Upper lobe of left lung (tissue), 6 donors: ENCODE measurements around the gene APP. TPM values are rescaled to one million over a fixed set of nuclear protein-coding genes. Genes with fewer than 3 reads are reported as not detected.

Experiments used
- ATAC-seq, 2 donors: fragments of 200-7000 bp; cut with Tn5 transposase; one replicate each; pipeline ENCODE4 v1.9.1; 2022; ENCODE audit warnings: mild to moderate bottlenecking in 2 of 2, moderate library complexity in 2 of 2; ENCODE audit not compliant: low FRiP score in 2 of 2
- DNase-seq, 2 donors: peaks; one replicate each; pipeline ENCODE4 v3.0.0-alpha.2; 2019 to 2020
- H3K27ac ChIP-seq, 4 donors: fragments of 200-600 bp; sonication (generic); one replicate each; pipeline ENCODE4 v1.5.1; 2016 to 2019
- H3K27me3 ChIP-seq, 4 donors: fragments of 200-600 bp; sonication (generic); one replicate each; pipeline ENCODE4 v1.5.1; 2017 to 2019
- H3K36me3 ChIP-seq, 4 donors: fragments of 200-600 bp; sonication (generic); one replicate each; pipeline ENCODE4 v1.5.1; 2016 to 2019
- H3K4me1 ChIP-seq, 4 donors: fragments of 200-600 bp; sonication (generic); one replicate each; pipeline ENCODE4 v1.5.1; 2018 to 2019
- H3K4me3 ChIP-seq, 4 donors: fragments of 200-600 bp; sonication (generic); one replicate each; pipeline ENCODE4 v1.5.1; 2017 to 2019; ENCODE audit warnings: mild to moderate bottlenecking in 2 of 4, moderate library complexity in 1 of 4
- H3K9me3 ChIP-seq, 4 donors: fragments of 200-600 bp; sonication (generic); one replicate each; pipeline ENCODE4 v1.5.1; 2018 to 2019
- EP300 ChIP-seq, 4 donors: sonication (generic); formaldehyde crosslinking; IDR thresholded peaks; one replicate each; pipeline ENCODE4 v1.5.1; 2017; ENCODE audit warnings: antibody characterized with exemption in 4 of 4, control low read depth in 2 of 4
- POLR2A ChIP-seq, 4 donors: fragments of 450-650 bp; IDR thresholded peaks; one replicate each; pipeline ENCODE4 v1.5.1; 2016 to 2017; ENCODE audit warnings: antibody characterized with exemption in 4 of 4, mild to moderate bottlenecking in 2 of 4
- POLR2AphosphoS5 ChIP-seq, 2 donors: sonication (generic); formaldehyde crosslinking; IDR thresholded peaks; one replicate each; pipeline ENCODE4 v1.5.1; 2017; ENCODE audit warnings: antibody characterized with exemption in 2 of 2
- WGBS, 2 donors: methylation state at CpG; one replicate each; pipeline ENCODE4 v1.1.5; 2017 to 2018; 5-methylcytosine and 5-hydroxymethylcytosine counted together
- total RNA-seq, 6 donors: library from RNA; depleted of rRNA in 4 of 6; stranded (reverse); fragments of >200 nt in 4 of 6; gene quantifications; one replicate each; pipeline versions ENCODE4 v1.1.0 to v1.2.1, GENCODE V29; 2016 to 2021
- TF ChIP-seq, protein P1 (sequence below), 6 experiments: fragments of 450-650 bp in 4 of 6; fragments of 200-600 bp in 2 of 6; sonication (generic) in 2 of 6; IDR thresholded peaks; one replicate each; pipeline ENCODE4 v1.5.1; 2016 to 2019; ENCODE audit warnings: antibody characterized with exemption in 6 of 6
- donor health status: DM: no; HTN: no; CAD: no; lungs with moderate emphysema.
- donor health status: DM: no; HTN: yes; CAD: no; lungs with severe emphysema.

The APP gene
- total RNA-seq, 6 donors from 2014 or later: 177 to 444 (median 391) TPM

DNA sequence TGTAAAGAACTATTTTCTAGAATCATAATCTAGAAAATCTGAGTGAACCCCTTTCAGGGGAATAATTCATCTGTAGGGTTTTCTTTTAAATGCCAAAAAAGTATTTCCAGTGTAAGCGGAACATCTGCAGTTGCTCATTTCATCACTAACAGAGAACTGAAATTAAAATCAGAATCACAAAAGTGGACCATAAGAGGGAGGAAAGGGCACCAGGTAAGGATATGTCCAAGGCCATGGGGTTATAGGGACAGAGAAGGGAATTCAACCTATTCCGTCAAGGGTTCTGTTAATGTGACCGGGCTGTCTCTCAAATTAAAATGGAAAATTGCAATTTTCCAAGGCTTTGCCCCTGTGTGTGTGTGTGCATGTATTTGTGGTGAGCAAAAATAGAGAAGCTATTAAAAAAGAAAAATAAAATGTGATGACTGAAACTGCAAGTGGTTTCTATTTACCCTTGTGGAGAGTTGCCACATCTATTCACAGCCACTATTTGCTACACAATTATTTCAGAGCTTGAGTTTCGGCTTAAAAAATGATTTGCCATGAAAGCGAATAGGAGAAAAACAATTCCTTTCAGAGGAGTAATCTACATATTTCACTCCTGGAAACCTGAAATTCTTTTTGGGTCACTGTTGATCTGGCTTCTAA is 53.1 kb downstream of the APP start:
- Histone ChIP-seq H3K27ac (no peak overlapping the region), H3K4me1 (peaks cover 9 to 30% (median 20%) of the 10 kb centered on the region in 4 donors), H3K36me3 (no peaks in the 10 kb centered on the region), H3K27me3 (no peaks in the 10 kb centered on the region), H3K4me3 (no peak overlapping the region), H3K9me3 (no peaks in the 10 kb centered on the region)
- no peak for ATAC-seq
- no peak for DNase-seq
- WGBS, 2 donors: 76 to 79% methylated on average over 5 of the region's 5 CpGs
- TF ChIP-seq POLR2AphosphoS5 (IDR thresholded peaks at IDR 0.05) (no peak), POLR2A (IDR thresholded peaks at IDR 0.05) (no peak), EP300 (IDR thresholded peaks at IDR 0.05) (no peak)
- TF ChIP-seq, protein P1, sequence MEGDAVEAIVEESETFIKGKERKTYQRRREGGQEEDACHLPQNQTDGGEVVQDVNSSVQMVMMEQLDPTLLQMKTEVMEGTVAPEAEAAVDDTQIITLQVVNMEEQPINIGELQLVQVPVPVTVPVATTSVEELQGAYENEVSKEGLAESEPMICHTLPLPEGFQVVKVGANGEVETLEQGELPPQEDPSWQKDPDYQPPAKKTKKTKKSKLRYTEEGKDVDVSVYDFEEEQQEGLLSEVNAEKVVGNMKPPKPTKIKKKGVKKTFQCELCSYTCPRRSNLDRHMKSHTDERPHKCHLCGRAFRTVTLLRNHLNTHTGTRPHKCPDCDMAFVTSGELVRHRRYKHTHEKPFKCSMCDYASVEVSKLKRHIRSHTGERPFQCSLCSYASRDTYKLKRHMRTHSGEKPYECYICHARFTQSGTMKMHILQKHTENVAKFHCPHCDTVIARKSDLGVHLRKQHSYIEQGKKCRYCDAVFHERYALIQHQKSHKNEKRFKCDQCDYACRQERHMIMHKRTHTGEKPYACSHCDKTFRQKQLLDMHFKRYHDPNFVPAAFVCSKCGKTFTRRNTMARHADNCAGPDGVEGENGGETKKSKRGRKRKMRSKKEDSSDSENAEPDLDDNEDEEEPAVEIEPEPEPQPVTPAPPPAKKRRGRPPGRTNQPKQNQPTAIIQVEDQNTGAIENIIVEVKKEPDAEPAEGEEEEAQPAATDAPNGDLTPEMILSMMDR (IDR thresholded peaks at IDR 0.05): no peak

DNA sequence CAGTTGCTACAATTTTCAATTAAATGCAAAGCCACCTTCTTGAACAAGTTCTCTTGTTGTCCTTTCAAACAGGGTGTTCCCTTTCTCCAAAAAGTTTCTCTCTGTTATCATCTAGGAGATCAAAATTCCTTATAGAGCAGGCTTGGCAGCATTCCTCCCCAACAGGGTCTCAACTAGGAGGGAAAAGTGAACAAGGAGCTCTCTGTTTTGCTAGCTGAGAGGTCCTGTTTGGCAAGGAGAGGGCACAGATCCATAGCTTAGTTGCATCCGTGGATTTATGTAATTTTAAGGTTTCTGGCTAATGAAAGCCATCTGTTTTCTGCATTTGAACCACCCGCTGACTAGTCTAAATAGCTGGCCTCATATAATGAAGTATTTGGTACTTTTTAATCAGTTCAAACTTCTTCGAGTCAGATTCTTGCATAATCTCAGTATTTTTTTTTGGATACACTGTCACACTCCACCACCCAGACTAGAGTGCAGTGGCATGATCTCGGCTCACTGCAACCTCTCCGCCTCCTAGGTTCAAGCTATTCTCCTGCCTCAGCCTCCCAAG is 54.0 kb downstream of the APP start:
- Histone ChIP-seq H3K4me3 (no peak overlapping the region), H3K36me3 (peaks cover 0 to 5% (median 0%) of the 10 kb centered on the region in 4 donors), H3K27ac (peak overlapping the region in 1 of 4 donors; percentile 13), H3K9me3 (no peaks in the 10 kb centered on the region), H3K4me1 (peaks cover 6 to 30% (median 19%) of the 10 kb centered on the region in 4 donors), H3K27me3 (no peaks in the 10 kb centered on the region)
- TF ChIP-seq, protein P1 (IDR thresholded peaks at IDR 0.05): no peak
- TF ChIP-seq POLR2A (IDR thresholded peaks at IDR 0.05): no peak
- no peak for TF ChIP-seq EP300 (IDR thresholded peaks at IDR 0.05)
- no peak for TF ChIP-seq POLR2AphosphoS5 (IDR thresholded peaks at IDR 0.05)
- ATAC-seq: peak in 1 of 2 donors; percentile 73
- 58 to 66% methylated on average over 5 of the region's 5 CpGs for WGBS, 2 donors
- DNase-seq: no peak

DNA sequence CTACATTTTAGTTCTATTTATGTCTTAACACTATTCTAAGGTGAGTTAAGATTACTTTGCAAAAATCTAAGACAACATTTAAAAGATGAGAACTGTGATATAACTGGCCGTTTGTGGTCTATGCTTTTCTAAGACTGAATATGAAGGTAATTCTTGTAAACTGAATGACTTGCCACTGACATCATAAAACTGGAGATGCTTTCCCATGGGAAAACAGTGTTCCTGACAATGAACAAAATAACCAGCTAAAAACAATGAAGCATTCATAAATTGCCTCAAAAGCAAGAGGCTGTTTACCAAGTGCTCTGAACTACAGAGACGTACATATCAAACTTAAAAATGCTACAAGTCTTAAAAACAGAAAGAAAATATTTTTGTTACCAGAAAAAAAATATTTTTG is 54.7 kb downstream of the APP start:
- Histone ChIP-seq H3K27me3 (no peaks in the 10 kb centered on the region), H3K9me3 (no peaks in the 10 kb centered on the region), H3K27ac (peak overlapping the region in 1 of 4 donors; percentile 13), H3K4me3 (no peak overlapping the region), H3K4me1 (peaks cover 6 to 27% (median 18%) of the 10 kb centered on the region in 4 donors), H3K36me3 (peaks cover 0 to 9% (median 0%) of the 10 kb centered on the region in 4 donors)
- WGBS, 2 donors: 37 to 47% methylated on average over 2 of the region's 2 CpGs
- TF ChIP-seq POLR2A (IDR thresholded peaks at IDR 0.05): no peak
- TF ChIP-seq POLR2AphosphoS5 (IDR thresholded peaks at IDR 0.05): no peak
- TF ChIP-seq, protein P1 (IDR thresholded peaks at IDR 0.05): no peak
- TF ChIP-seq EP300 (IDR thresholded peaks at IDR 0.05): no peak
- DNase-seq (no peak), ATAC-seq (peak in 1 of 2 donors; percentile 22)

DNA sequence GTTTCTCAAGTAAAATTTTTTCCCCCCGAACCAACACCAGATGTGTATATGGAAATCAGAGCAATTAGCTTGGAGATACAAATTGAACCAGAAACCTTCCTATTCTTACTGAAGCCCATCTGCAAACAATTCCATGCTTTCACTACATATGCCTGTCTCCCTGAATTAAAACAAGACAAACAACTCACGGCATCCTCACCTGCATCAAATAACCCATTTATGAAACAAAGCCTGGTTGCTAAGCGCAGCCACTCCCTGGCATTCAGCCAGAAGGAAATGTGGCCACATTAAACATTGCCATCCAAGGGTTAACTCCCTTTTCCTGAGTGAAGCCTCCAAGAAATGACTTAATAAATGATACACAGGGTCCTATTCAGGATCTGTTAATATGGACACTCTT is 55.3 kb downstream of the APP start:
- TF ChIP-seq EP300 (IDR thresholded peaks at IDR 0.05): no peak
- no peak for TF ChIP-seq POLR2A (IDR thresholded peaks at IDR 0.05)
- no peak for TF ChIP-seq POLR2AphosphoS5 (IDR thresholded peaks at IDR 0.05)
- TF ChIP-seq, protein P1 (IDR thresholded peaks at IDR 0.05): no peak
- H3K36me3 ChIP-seq: peaks cover 0 to 13% (median 0%) of the 10 kb centered on the region in 4 donors
- DNase-seq (no peak), ATAC-seq (no peak)
- no peaks in the 10 kb centered on the region for H3K9me3 ChIP-seq
- no peak overlapping the region for H3K4me3 ChIP-seq
- H3K27me3 ChIP-seq: no peaks in the 10 kb centered on the region
- H3K4me1 ChIP-seq: peaks cover 6 to 23% (median 16%) of the 10 kb centered on the region in 4 donors
- 62 to 75% methylated on average over 3 of the region's 3 CpGs for WGBS, 2 donors
- H3K27ac ChIP-seq: no peak overlapping the region
